HEK293 (cell line): Measurements from ENCODE around the gene TBC1D12.
A peak's percentile ranks its signal among the peaks of the same experiment; 100 is the strongest.

Experiments used
- CTCF ChIA-PET: fragments of 350-600 bp; formaldehyde crosslinking; extraction: SDS; loops from one replicate; lab custom pipeline; 2021; ENCODE audit warnings: antibody characterized with exemption; lab: Yijun Ruan, JAX
- POLR2A ChIA-PET: fragments of 300-600 bp; formaldehyde crosslinking; extraction: SDS; loops from one replicate; lab custom pipeline; 2020; ENCODE audit warnings: antibody characterized with exemption, inconsistent platforms; lab: Yijun Ruan, JAX
- H3K27ac ChIP-seq: fragments of 200-500 bp; sonication (Bioruptor generic); 2 replicates; pipeline ENCODE4 v1.5.1; 2014; ENCODE audit warnings: low read depth, low read length, control low read depth, inconsistent platforms; ENCODE audit errors: extremely low read depth
- H3K36me3 ChIP-seq, 2 experiments: fragments of 200-500 bp in 1 of 2; sonication (Bioruptor generic) in 1 of 2; 1 replicate in 1 of 2; 2 replicates in 1 of 2; pipeline ENCODE4 v1.5.1; 2014 to 2017; ENCODE audit warnings: inconsistent platforms in 2 of 2, low read length in 2 of 2; ENCODE audit not compliant: control insufficient read depth in 2 of 2, insufficient read depth in 1 of 2
- H3K4me1 ChIP-seq: fragments of 200-500 bp; sonication (Bioruptor generic); 2 replicates; pipeline ENCODE4 v1.5.1; 2014; ENCODE audit warnings: mild to moderate bottlenecking, low read length, inconsistent platforms; ENCODE audit not compliant: control insufficient read depth, insufficient read depth
- H3K4me3 ChIP-seq: 2 replicates; pipeline ENCODE4 v1.5.1; 2011; ENCODE audit warnings: low read depth, mild to moderate bottlenecking, control low read depth, low read length, moderate library complexity
- H3K9me3 ChIP-seq: fragments of 200-500 bp; sonication (Bioruptor generic); 2 replicates; pipeline ENCODE4 v1.5.1; 2014; ENCODE audit warnings: low read depth, low read length, inconsistent platforms; ENCODE audit not compliant: control insufficient read depth, insufficient read depth
- GLI2 ChIP-seq: fragments of 450-650 bp; formaldehyde crosslinking; IDR thresholded peaks from 2 replicates; pipeline ENCODE4; 2017; ENCODE audit warnings: missing biosample characterization, missing genetic modification characterization, low read depth, borderline replicate concordance
- IKZF3 ChIP-seq: fragments of 450-650 bp; IDR thresholded peaks from 2 replicates; pipeline ENCODE4 v1.5.0; 2018; ENCODE audit warnings: missing biosample characterization, mild to moderate bottlenecking, missing genetic modification characterization, moderate library complexity
- KLF16 ChIP-seq: fragments of 450-650 bp; formaldehyde crosslinking; IDR thresholded peaks from 2 replicates; pipeline ENCODE4 v1.5.1; 2017; ENCODE audit warnings: missing biosample characterization, missing genetic modification characterization
- OSR2 ChIP-seq: fragments of 450-650 bp; formaldehyde crosslinking; IDR thresholded peaks from 2 replicates; pipeline ENCODE4 v1.5.1; 2016; ENCODE audit warnings: missing biosample characterization, missing genetic modification characterization
- ZBTB11 ChIP-seq: fragments of 450-650 bp; formaldehyde crosslinking; conservative IDR thresholded peaks from 2 replicates; pipeline ENCODE4 v1.5.1; 2016; ENCODE audit warnings: low read depth, missing biosample characterization, missing genetic modification characterization
- ZEB2 ChIP-seq: fragments of 450-650 bp; formaldehyde crosslinking; IDR thresholded peaks from 2 replicates; pipeline ENCODE4 v1.5.1; 2016; ENCODE audit warnings: missing biosample characterization, missing genetic modification characterization
- ZNF112 ChIP-seq: fragments of 450-650 bp; formaldehyde crosslinking; IDR thresholded peaks from 2 replicates; pipeline ENCODE4 v1.5.0; 2017; ENCODE audit warnings: missing biosample characterization, missing genetic modification characterization
- ZNF140 ChIP-seq: fragments of 450-650 bp; formaldehyde crosslinking; IDR thresholded peaks from 2 replicates; pipeline ENCODE4 v1.5.1; 2016; ENCODE audit warnings: missing biosample characterization, missing genetic modification characterization
- ZNF146 ChIP-seq: fragments of 450-650 bp; formaldehyde crosslinking; IDR thresholded peaks from 2 replicates; pipeline ENCODE4 v1.5.1; 2016; ENCODE audit warnings: missing biosample characterization, missing genetic modification characterization
- ZNF157 ChIP-seq: fragments of 450-650 bp; formaldehyde crosslinking; IDR thresholded peaks from 2 replicates; pipeline ENCODE4 v1.5.1; 2016; ENCODE audit warnings: missing biosample characterization, missing genetic modification characterization
- ZNF19 ChIP-seq: fragments of 450-650 bp; formaldehyde crosslinking; IDR thresholded peaks from 2 replicates; pipeline ENCODE4; 2016; ENCODE audit warnings: missing biosample characterization, missing genetic modification characterization, low read depth
- ZNF2 ChIP-seq: fragments of 450-650 bp; formaldehyde crosslinking; IDR thresholded peaks from 2 replicates; pipeline ENCODE4 v1.5.1; 2016; ENCODE audit warnings: missing biosample characterization, missing genetic modification characterization
- ZNF223 ChIP-seq: fragments of 450-650 bp; formaldehyde crosslinking; IDR thresholded peaks from 2 replicates; pipeline ENCODE4 v1.5.1; 2016; ENCODE audit warnings: missing biosample characterization, missing genetic modification characterization
- ZNF26 ChIP-seq: fragments of 450-650 bp; formaldehyde crosslinking; IDR thresholded peaks from 2 replicates; pipeline ENCODE4 v1.5.1; 2016; ENCODE audit warnings: missing biosample characterization, missing genetic modification characterization
- ZNF350 ChIP-seq: fragments of 450-650 bp; formaldehyde crosslinking; IDR thresholded peaks from 2 replicates; pipeline ENCODE4 v1.5.0; 2017; ENCODE audit warnings: missing biosample characterization, mild to moderate bottlenecking, missing genetic modification characterization
- ZNF404 ChIP-seq: fragments of 450-650 bp; formaldehyde crosslinking; IDR thresholded peaks from 2 replicates; pipeline ENCODE4 v1.5.1; 2017; ENCODE audit warnings: missing biosample characterization, missing genetic modification characterization
- ZNF416 ChIP-seq: fragments of 450-650 bp; formaldehyde crosslinking; IDR thresholded peaks from 2 replicates; pipeline ENCODE4 v1.5.1; 2016; ENCODE audit warnings: missing biosample characterization, missing genetic modification characterization
- ZNF423 ChIP-seq: fragments of 450-650 bp; formaldehyde crosslinking; IDR thresholded peaks from 2 replicates; pipeline ENCODE4 v1.5.1; 2016; ENCODE audit warnings: missing biosample characterization, missing genetic modification characterization
- ZNF518A ChIP-seq: fragments of 450-650 bp; formaldehyde crosslinking; conservative IDR thresholded peaks from 2 replicates; pipeline ENCODE4 v1.5.1; 2016; ENCODE audit warnings: low read depth, missing biosample characterization, missing genetic modification characterization
- ZNF521 ChIP-seq: fragments of 450-650 bp; formaldehyde crosslinking; IDR thresholded peaks from 2 replicates; pipeline ENCODE4 v1.5.1; 2017; ENCODE audit warnings: missing biosample characterization, mild to moderate bottlenecking, missing genetic modification characterization
- ZNF548 ChIP-seq: fragments of 450-650 bp; formaldehyde crosslinking; IDR thresholded peaks from 2 replicates; pipeline ENCODE4 v1.5.1; 2016; ENCODE audit warnings: missing biosample characterization, missing genetic modification characterization
- ZNF747 ChIP-seq: fragments of 450-650 bp; formaldehyde crosslinking; IDR thresholded peaks from 2 replicates; pipeline ENCODE4 v1.5.1; 2016; ENCODE audit warnings: missing biosample characterization, missing genetic modification characterization

Gene TBC1D12

DNA sequence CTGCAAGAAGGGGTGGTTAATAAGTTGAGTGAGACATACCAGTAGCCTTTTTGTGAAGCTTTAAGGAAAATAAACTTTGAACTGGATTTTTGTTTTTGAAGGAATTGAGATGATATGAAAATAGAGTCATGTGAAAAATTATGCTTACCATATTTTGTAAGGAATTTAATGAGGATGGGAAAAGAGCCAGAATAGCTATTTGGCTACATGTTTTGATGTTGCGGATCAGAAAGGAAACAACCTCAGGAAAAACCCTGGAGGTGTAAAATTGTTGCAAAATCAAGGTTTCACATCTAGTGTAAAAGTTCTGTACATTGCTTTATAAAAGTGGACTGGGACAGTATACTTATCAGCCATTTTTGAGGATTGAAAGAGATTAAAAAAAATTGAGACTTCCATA is 15.0 kb downstream of the TBC1D12 start:
- no peak overlapping the region for H3K27ac ChIP-seq
- H3K4me1 ChIP-seq = peaks cover 23% of the 10 kb centered on the region
- TF ChIP-seq ZNF223 = no peak
- TF ChIP-seq ZNF416 (tag by site-specific recombination) = no peak
- TF ChIP-seq GLI2 = no peak
- TF ChIP-seq ZNF404 (tag by site-specific recombination) = no peak
- ChIA-PET POLR2A (interaction anchor here (0.8 to 2.0 kb wide), 3 partner anchors 10 to 15 kb away, joined by 3 to 6 read pairs (median 3); partner anchors contain the start of gene TBC1D12), CTCF (interaction anchor here (0.8 to 1.6 kb wide), 4 partner anchors 10 to 120 kb away, joined by 3 to 5 read pairs (median 3); no protein-coding TSS in a partner anchor)
- no peak overlapping the region for H3K4me3 ChIP-seq
- no peaks in the 10 kb centered on the region for H3K36me3 ChIP-seq
- no peaks in the 10 kb centered on the region for H3K9me3 ChIP-seq

DNA sequence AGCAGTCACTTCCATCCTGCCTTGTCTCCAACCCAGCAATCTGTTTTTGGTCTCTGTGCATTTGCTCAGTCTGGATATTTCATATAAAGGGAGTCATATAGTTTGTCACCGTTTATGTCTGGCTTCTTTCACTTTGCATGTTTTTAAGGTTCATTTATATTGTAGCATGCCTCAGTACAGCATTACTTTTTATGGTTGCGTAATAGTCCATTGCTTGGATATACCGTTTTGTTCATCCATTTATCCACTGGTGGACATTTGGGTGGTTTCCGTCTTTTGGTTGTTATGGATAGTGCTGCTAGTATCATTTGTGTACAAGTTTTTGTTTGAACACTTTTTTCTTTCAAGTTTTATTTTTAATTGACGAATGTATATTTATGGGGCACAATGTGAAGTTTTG is 18.2 kb downstream of the TBC1D12 start:
- peaks cover 17% of the 10 kb centered on the region for H3K4me1 ChIP-seq
- peak; percentile 94 for TF ChIP-seq ZNF146 (tag by site-specific recombination)
- no peak for TF ChIP-seq ZNF521 (tag by site-specific recombination)
- no peak for TF ChIP-seq ZBTB11
- H3K9me3 ChIP-seq = no peaks in the 10 kb centered on the region
- ChIA-PET POLR2A (no interaction called here), CTCF (no interaction called here)
- H3K27ac ChIP-seq = no peak overlapping the region
- no peaks in the 10 kb centered on the region for H3K36me3 ChIP-seq
- no peak overlapping the region for H3K4me3 ChIP-seq

- no peak overlapping the region for H3K4me3 ChIP-seq
- no peak overlapping the region for H3K27ac ChIP-seq
- no peaks in the 10 kb centered on the region for H3K36me3 ChIP-seq
- ChIA-PET CTCF (no interaction called here), POLR2A (no interaction called here)
- no peaks in the 10 kb centered on the region for H3K9me3 ChIP-seq
- peaks cover 15% of the 10 kb centered on the region for H3K4me1 ChIP-seq
- no peak for TF ChIP-seq ZNF548 (tag by site-specific recombination)
- no peak for TF ChIP-seq ZNF112 (tag by site-specific recombination)
- TF ChIP-seq ZEB2 (tag by site-specific recombination) = no peak
- no peak for TF ChIP-seq ZNF19 (tag by site-specific recombination)
- no peak for TF ChIP-seq ZNF2
- TF ChIP-seq ZNF157 = no peak
- TF ChIP-seq ZNF518A (tag by site-specific recombination) = no peak
- no peak for TF ChIP-seq IKZF3
- no peak for TF ChIP-seq ZNF26 (tag by site-specific recombination)
- TF ChIP-seq ZNF423 (tag by site-specific recombination) = no peak
- no peak for TF ChIP-seq ZNF350 (tag by site-specific recombination)
- TF ChIP-seq ZNF140 = no peak
- no peak for TF ChIP-seq ZNF747 (tag by site-specific recombination)
- TF ChIP-seq KLF16 (tag by site-specific recombination) = no peak
- no peak for TF ChIP-seq OSR2 (tag by site-specific recombination)
Measured at GRCh38 chr10:94420998-94421528, 18.7 kb downstream of the TBC1D12 start.
